ENCODE measurements around the gene FBXO9.

FBXO9 gene

GRCh38 chr6:53065266-53066076, at the start of gene FBXO9:
Gene FBXO9 (plus strand): TSS chr6:53065404. CDS start chr6:53065790, 386 bp downstream.
- DNase-seq: peak; percentile 72

GRCh38 chr6:53015486-53015885, 49.7 kb upstream of the FBXO9 start:
- no peak for DNase-seq

GRCh38 chr6:53018446-53018845, 46.8 kb upstream of the FBXO9 start:
- no peak for DNase-seq

GRCh38 chr6:53020005-53020744, 45.0 kb upstream of the FBXO9 start:
- no peak for DNase-seq

GRCh38 chr6:53023323-53023722, 41.9 kb upstream of the FBXO9 start:
- DNase-seq: no peak

- no peak for DNase-seq
Observed at GRCh38 chr6:53026526-53026925, 38.7 kb upstream of the FBXO9 start.

- no peak for DNase-seq
Observed at GRCh38 chr6:53027131-53027718, 38.0 kb upstream of the FBXO9 start.

GRCh38 chr6:53028467-53028866, 36.7 kb upstream of the FBXO9 start:
- no peak for DNase-seq

- no peak for DNase-seq
Observed at GRCh38 chr6:53029257-53029656, 35.9 kb upstream of the FBXO9 start.

- DNase-seq: no peak
Observed at GRCh38 chr6:53029761-53030160, 35.4 kb upstream of the FBXO9 start.

- DNase-seq: no peak
Observed at GRCh38 chr6:53031281-53031680, 33.9 kb upstream of the FBXO9 start.

GRCh38 chr6:53032849-53033248, 32.4 kb upstream of the FBXO9 start:
- DNase-seq: no peak

- no peak for DNase-seq
Observed at GRCh38 chr6:53033764-53034163, 31.4 kb upstream of the FBXO9 start.

- DNase-seq: no peak
Observed at GRCh38 chr6:53035549-53036213, 29.5 kb upstream of the FBXO9 start.

- DNase-seq: no peak
Observed at GRCh38 chr6:53038141-53038540, 27.1 kb upstream of the FBXO9 start.

- no peak for DNase-seq
Observed at GRCh38 chr6:53038596-53038995, 26.6 kb upstream of the FBXO9 start.

GRCh38 chr6:53041356-53041755, 23.8 kb upstream of the FBXO9 start:
- DNase-seq: no peak

- DNase-seq: no peak
Observed at GRCh38 chr6:53042112-53042511, 23.1 kb upstream of the FBXO9 start.

- DNase-seq: no peak
Observed at GRCh38 chr6:53043581-53043980, 21.6 kb upstream of the FBXO9 start.

- DNase-seq: no peak
Observed at GRCh38 chr6:53044071-53044470, 21.1 kb upstream of the FBXO9 start.

- no peak for DNase-seq
Observed at GRCh38 chr6:53044572-53044971, 20.6 kb upstream of the FBXO9 start.

- DNase-seq: no peak
Observed at GRCh38 chr6:53045891-53046673, 19.1 kb upstream of the FBXO9 start.

Data from activated effector memory CD4-positive, alpha-beta T cell treated with Interleukin-2 at 50 U/mL for 16 hours (primary cell).